Stimulated activated naive CD4-positive, alpha-beta T cell (primary cell): Measurements from ENCODE around the gene PTCD2.
"Not testable (repeated sequence)": the region's sequence is repeated elsewhere in the genome, so short reads cannot be mapped to it uniquely, and the experiment has no call there.

Experiments used
- DNase-seq, 6 experiments: peaks; one replicate each; lab custom pipeline; 2025; lab: John Stamatoyannopoulos, UW

Gene PTCD2

DNA sequence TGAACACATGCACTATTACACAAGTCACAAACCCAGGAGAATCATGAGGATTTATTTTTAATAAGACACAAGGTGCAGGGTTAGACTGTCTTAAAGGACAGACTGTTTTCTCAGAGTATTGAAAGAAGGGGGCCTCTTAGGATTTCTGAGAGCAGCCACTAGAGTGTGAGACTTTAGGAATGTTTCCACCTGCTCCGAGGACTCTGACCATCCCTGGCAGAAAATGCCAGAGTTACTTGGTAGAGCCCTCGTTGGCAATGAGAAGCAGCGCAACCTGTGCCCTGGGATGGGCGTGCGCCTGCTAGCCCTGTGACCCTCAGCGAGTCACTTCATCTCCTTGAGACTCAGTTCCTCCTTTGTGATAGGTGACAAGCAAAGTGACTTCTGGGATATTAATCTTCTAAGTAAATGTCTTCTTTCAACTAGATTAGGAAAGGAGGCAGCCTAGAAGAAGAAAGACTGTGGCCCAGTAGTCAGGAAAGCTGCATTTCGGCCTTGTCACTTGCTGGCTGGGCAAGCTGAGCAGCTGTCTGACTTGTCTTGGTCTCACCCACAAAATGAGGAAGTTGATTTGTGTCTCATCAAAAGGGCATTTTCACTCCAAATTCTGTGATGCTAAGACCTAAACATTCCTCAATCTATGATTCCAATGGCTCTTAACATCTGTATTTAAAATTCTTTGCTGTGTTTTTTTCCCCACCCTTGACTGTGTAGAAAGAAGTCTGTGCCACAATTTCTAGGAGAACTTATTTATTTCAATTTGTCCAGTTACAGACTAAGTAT is 60.5 kb downstream of the PTCD2 start:
- no peak for DNase-seq

DNA sequence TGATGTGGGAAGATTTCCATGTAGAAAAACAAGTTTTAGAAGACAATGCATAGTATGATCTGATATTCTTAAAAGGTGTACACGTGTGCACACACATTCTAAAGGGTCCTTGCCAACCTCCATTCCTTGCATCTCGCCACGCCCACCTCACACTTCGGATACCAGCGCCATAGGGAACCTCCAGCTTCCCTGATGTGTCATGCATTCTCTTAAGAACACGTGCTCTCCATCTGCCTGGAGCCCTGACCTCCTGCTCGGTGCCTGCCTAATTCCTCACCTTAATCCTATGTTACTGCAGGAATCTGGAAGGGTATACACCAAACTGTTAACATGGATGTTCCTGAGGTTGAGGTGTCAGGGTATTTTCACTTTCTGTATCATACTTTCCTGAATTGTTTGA is 63.1 kb downstream of the PTCD2 start:
- no peak for DNase-seq

DNA sequence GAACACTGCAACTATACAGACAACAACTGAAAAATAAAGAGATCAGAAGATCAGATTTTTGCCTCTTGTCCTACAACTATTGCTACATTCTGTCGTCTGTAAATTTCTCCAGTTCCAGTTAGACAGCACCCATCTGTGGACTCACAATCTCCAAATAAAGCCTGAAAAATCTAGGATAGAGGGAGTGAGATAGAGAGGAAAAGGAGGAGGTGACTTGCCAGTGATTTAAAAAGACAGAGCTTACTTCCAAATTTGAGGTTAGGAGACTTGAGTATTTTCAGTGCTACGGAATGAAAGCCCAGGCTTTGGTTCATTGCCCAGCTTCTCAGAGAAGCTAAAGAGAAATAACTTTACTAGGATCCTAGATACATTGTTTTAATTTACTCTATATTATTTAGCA is 63.6 kb downstream of the PTCD2 start:
- DNase-seq, result no peak

DNA sequence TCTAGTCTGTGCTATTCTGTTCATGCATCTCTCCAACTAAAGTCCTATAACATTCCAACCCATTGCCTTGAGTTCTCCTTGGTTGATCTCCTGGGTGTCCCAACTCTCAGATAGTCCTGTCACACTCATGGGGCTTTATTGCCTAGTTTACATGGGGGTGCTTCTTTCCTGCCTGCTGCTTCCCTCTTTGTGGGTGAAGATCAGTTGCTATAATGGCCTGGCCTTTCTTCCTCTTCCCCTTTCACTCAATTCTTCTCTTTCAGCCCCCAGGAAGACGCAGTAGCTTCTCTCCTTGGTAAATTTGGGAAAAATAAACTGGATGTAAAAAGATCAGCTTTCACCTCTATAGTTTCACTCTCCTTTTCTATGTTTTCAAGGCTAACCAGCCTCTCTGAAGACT is 66.5 kb downstream of the PTCD2 start:
- no peak for DNase-seq

DNA sequence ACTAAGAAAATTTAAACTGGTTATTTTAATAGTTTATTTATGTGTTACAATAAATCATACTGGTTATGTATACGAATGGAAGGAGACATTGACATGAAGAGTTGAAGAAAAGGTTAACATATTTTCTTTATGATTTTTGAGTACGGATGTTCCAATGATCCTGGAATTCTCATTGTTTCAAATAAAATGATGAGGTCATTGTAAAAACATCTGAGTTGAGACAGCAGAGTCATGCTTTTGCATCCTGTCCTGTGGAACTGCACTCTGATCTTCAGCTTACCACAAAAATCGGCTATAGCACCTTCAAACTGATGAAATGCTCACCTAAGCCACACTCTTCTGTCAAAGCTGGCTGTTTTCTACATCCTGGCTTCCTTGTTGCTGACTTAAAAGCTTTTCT is 67.8 kb downstream of the PTCD2 start:
- DNase-seq, result no peak

- no peak for DNase-seq
These were observed 68.5 kb downstream of the PTCD2 start for GRCh38 chr5:72388646-72389045.

DNA sequence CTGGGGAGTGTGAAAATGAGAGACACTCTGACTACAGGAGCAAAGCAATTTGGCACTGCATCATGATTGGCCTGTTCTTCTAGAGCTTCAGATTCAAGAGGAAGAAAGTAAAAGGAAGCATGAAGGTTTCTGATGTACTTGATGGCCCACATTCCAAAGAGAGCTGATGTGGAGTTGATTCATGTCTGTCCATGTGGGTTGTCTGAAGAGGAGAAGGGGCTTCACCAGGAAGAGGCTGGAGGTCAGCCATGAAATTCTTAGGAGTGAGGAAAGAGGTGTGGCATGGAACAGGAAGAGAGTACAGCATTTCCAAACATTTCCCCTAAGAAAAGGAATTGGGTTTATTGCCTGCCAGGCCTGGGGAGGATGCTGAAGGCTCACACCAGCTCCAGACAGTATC is 70.7 kb downstream of the PTCD2 start:
- DNase-seq, result no peak

- DNase-seq, result no peak
These were observed 72.2 kb downstream of the PTCD2 start for GRCh38 chr5:72392326-72392733.

DNA sequence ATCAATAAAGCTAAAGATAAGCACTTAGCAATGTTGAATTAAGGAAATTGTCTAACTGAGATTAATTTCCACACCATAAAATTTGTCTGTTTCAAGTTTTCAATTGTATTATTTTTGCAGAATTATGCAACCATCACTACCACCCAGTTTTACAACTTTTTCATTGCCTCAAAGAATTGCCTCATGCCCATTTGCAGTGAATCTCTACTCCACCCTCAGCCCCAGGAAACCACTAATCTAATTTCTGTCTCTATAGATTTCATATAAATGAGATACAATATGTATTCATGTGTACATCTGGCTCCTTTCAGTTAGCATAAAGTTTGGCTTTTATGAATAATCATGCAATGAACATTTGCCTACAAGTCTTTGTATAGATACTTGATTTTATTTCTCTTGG is 72.9 kb downstream of the PTCD2 start:
- no peak for DNase-seq

DNA sequence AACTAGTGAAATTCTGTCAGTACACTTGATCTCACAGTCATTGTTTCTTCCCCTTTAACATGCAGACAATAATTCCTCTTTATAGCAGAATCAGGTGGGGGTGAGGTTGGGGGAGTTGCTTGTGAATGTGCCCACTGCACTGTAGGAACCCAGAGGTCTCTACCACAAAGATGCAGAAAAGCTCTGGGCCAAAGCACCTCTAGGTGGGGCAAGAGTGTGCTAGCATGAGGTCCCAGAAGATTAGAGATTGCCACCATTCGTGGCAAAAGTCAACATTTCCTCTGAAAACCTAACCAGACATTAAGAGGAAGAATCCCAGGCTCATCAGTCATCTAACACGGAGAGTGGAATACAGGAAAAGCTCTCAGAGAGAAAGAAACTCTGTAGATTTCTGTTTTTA is 74.5 kb downstream of the PTCD2 start:
- DNase-seq, result no peak

GRCh38 chr5:72397836-72398235 is 77.7 kb downstream of the PTCD2 start:
- no peak for DNase-seq

DNA sequence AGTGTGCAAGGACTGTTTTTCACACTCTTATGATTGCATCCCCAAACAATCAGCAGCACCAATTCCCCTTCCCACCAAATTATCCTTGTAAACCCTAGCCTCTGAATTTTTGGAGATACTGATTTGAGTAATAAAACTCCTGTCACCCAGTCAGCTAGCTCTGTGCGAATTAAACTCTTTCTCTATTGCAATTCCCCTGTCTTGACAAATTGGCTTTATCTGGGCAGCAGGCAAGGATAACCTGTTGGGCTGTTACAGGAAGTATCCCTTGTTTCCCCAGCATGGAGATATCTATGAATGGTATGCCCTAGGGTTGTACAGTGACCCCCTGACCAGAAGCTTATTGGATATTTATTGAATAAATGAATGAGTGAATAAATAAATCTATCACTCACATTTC is 80.8 kb downstream of the PTCD2 start:
- no peak for DNase-seq

GRCh38 chr5:72402381-72402890 is 82.3 kb downstream of the PTCD2 start:
- no peak for DNase-seq

GRCh38 chr5:72402959-72403628 is 82.9 kb downstream of the PTCD2 start:
- DNase-seq, result no peak

GRCh38 chr5:72404771-72405170 is 84.6 kb downstream of the PTCD2 start:
- not testable (repeated sequence) for DNase-seq

- no peak for DNase-seq
These were observed 86.9 kb downstream of the PTCD2 start for GRCh38 chr5:72407078-72407477.

GRCh38 chr5:72407541-72407940 is 87.4 kb downstream of the PTCD2 start:
- no peak for DNase-seq

- DNase-seq, result no peak
These were observed 88.0 kb downstream of the PTCD2 start for GRCh38 chr5:72408127-72408526.

- DNase-seq, result no peak
These were observed 88.4 kb downstream of the PTCD2 start for GRCh38 chr5:72408603-72409002.

- no peak for DNase-seq
These were observed 90.6 kb downstream of the PTCD2 start for GRCh38 chr5:72410688-72411295.

DNA sequence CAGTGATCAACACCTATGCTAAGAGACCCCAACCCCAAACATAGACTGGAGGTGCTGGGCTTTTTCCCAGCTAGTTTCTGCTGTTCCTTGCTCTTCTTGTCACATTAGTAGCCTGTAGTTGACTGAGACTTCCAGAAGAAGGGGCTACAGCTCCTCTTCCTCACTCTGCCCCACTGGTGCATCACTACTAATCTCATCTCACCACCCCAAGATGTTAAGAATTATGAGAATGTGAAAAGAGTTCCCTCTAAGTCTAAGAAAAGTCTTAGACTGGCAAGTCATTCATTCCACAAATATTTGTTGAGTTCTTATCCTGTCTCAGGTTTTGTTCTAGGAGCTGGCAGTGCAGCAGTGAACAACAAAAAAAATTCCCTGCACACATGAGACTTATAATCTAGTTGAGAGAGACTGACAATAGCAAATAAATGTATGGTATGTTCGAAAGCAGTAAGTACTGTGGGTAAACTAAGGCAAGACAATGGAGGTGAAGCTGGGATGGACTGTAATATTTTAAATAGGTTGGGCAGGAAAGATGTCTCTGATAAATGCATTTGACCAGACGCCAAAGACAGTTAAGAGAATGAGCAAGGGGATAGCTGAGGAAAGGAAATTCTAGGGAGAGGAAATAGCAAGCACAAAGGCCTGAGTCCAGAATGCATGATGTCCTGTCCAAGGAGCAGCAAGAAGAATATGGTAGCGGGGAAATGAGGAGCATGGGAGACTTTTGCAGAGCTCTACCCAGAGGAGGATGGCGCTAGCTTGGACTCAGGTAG is 92.3 kb downstream of the PTCD2 start:
- no peak for DNase-seq

- no peak for DNase-seq
These were observed 95.6 kb downstream of the PTCD2 start for GRCh38 chr5:72415616-72416325.
